A549 (cell line): ENCODE results near the gene TMEM198. TPM values are rescaled to one million over a fixed set of nuclear protein-coding genes. Genes with fewer than 3 reads are reported as not detected.

Source experiments
- ATAC-seq, 2 experiments: fragments of 200-7000 bp in 1 of 2; fragments of >200 bp in 1 of 2; cut with Nextera tagmentation in 1 of 2; cut with Tn5 transposase in 1 of 2; 3 replicates each; pipeline versions ENCODE4 v1.8.0 to v1.9.1; 2018 to 2020; ENCODE audit warnings: mild to moderate bottlenecking in 1 of 2, moderate library complexity in 1 of 2
- CTCF ChIA-PET: fragments of 300-600 bp; sonication (Branson Sonifier 250); formaldehyde crosslinking; extraction: SDS; loops from one replicate; lab custom pipeline; 2021; ENCODE audit warnings: antibody characterized with exemption, inconsistent platforms; lab: Yijun Ruan, JAX
- POLR2A ChIA-PET: fragments of 350-600 bp; formaldehyde crosslinking; extraction: SDS; loops from one replicate; lab custom pipeline; 2021; ENCODE audit warnings: antibody characterized with exemption, inconsistent platforms; lab: Yijun Ruan, JAX
- DNase-seq, 2 experiments: peaks; one replicate each; pipeline versions ENCODE4 v3.0.0 to v3.0.0-alpha.2; 2011 to 2016; ENCODE audit warnings: low read depth in 1 of 2, low spot score in 1 of 2
- FAIRE-seq: peaks from 2 replicates; lab custom pipeline; 2011; peaks lifted over from hg19 to GRCh38; lab: Jason Lieb, UNC
- H3K27ac ChIP-seq, 2 experiments: fragments of >200 bp; sonication (Bioruptor Twin); formaldehyde crosslinking; 3 replicates each; pipeline ENCODE4 v1.5.1; 2016 to 2017
- H3K4me1 ChIP-seq: fragments of >200 bp; sonication (Bioruptor Twin); formaldehyde crosslinking; 3 replicates; pipeline ENCODE4 v1.6.1; 2016
- H3K4me2 ChIP-seq: fragments of >200 bp; sonication (Bioruptor Twin); formaldehyde crosslinking; 3 replicates; pipeline ENCODE4 v1.6.1; 2016
- H3K4me3 ChIP-seq: fragments of >200 bp; sonication (Bioruptor Twin); formaldehyde crosslinking; 3 replicates; pipeline ENCODE4 v1.5.1; 2016
- H3K9me3 ChIP-seq: fragments of >200 bp; sonication (Bioruptor Twin); formaldehyde crosslinking; 3 replicates; pipeline ENCODE4 v1.6.1; 2016
- CBX2 ChIP-seq: fragments of 200-600 bp; sonication (generic); IDR thresholded peaks from 2 replicates; pipeline ENCODE4 v1.6.1; 2016; ENCODE audit warnings: low read depth, mild to moderate bottlenecking, borderline replicate concordance
- FOSL2 ChIP-seq, 2 experiments: fragments of 450-650 bp in 1 of 2; fragments of >200 bp in 1 of 2; sonication (Bioruptor Twin) in 1 of 2; formaldehyde crosslinking; IDR thresholded peaks; 2 replicates each; pipeline versions ENCODE4 v1.5.0 to v1.6.1; 2016 to 2020; ENCODE audit warnings: mild to moderate bottlenecking in 1 of 2, moderate library complexity in 1 of 2
- HEYL ChIP-seq: fragments of 250-450 bp; sonication (Bioruptor Pico); IDR thresholded peaks from 2 replicates; pipeline ENCODE4 v1.8.0; 2021; ENCODE audit warnings: mild to moderate bottlenecking, moderate library complexity
- KDM1A ChIP-seq: fragments of 200-600 bp; sonication (generic); IDR thresholded peaks from 2 replicates; pipeline ENCODE4 v1.6.1; 2016; ENCODE audit warnings: low read depth, mild to moderate bottlenecking
- KDM5A ChIP-seq: fragments of 200-600 bp; sonication (generic); IDR thresholded peaks from 2 replicates; pipeline ENCODE4 v1.6.1; 2016; ENCODE audit warnings: antibody characterized with exemption, mild to moderate bottlenecking
- MAFK ChIP-seq: fragments of 450-650 bp; IDR thresholded peaks from 2 replicates; pipeline ENCODE4 v1.6.1; 2014; ENCODE audit not compliant: partially characterized antibody
- MAZ ChIP-seq: fragments of 150-350 bp; IDR thresholded peaks from 2 replicates; pipeline ENCODE4 v1.6.1; 2014; ENCODE audit warnings: antibody characterized with exemption, low read depth, low read length, borderline replicate concordance
- NPAS2 ChIP-seq: fragments of 250-450 bp; sonication (Bioruptor Pico); IDR thresholded peaks from 2 replicates; pipeline ENCODE4 v1.8.0; 2022; ENCODE audit warnings: mild to moderate bottlenecking, moderate library complexity, borderline replicate concordance
- NR3C1 ChIP-seq: fragments of >200 bp; sonication (Bioruptor Twin); formaldehyde crosslinking; IDR thresholded peaks from 3 replicates; pipeline ENCODE4 v1.6.1; 2017
- PHF8 ChIP-seq: fragments of 200-600 bp; sonication (generic); IDR thresholded peaks from 2 replicates; pipeline ENCODE4 v1.6.1; 2016; ENCODE audit warnings: low read depth, mild to moderate bottlenecking, antibody characterized with exemption, moderate library complexity, borderline replicate concordance
- RARB ChIP-seq: fragments of 250-450 bp; sonication (Bioruptor Pico); IDR thresholded peaks from 2 replicates; pipeline ENCODE4 v1.8.0; 2021; ENCODE audit warnings: mild to moderate bottlenecking, moderate library complexity
- RNF2 ChIP-seq: fragments of 200-600 bp; sonication (generic); IDR thresholded peaks from 2 replicates; pipeline ENCODE4 v1.6.1; 2016; ENCODE audit warnings: low read depth, mild to moderate bottlenecking, antibody characterized with exemption, moderate library complexity, borderline replicate concordance
- ZFP36 ChIP-seq: fragments of 450-650 bp; IDR thresholded peaks from 2 replicates; pipeline ENCODE4 v1.6.1; 2014; ENCODE audit warnings: borderline replicate concordance; ENCODE audit not compliant: partially characterized antibody
- ZNF302 ChIP-seq: fragments of 250-450 bp; sonication (Bioruptor Pico); IDR thresholded peaks from 2 replicates; pipeline ENCODE4 v1.9.0; 2021; ENCODE audit warnings: inconsistent platforms, mild to moderate bottlenecking, moderate library complexity
- ZSCAN20 ChIP-seq: fragments of 250-450 bp; sonication (Bioruptor Pico); IDR thresholded peaks from 2 replicates; pipeline ENCODE4 v1.8.0; 2022; ENCODE audit warnings: mild to moderate bottlenecking, moderate library complexity
- WGBS: methylation state at CpG from one replicate; pipeline ENCODE4 v1.1.6; 2017; ENCODE audit errors: missing lambda C conversion rate; 5-methylcytosine and 5-hydroxymethylcytosine counted together
- polyA plus RNA-seq, 4 experiments: library from polyadenylated mRNA; depleted of rRNA in 3 of 4; stranded (reverse); fragments of >200 nt; fragmentation: RNase III in 1 of 4; extraction: RNeasy Plus Mini Kit Qiagen cat#74134 plus additional on column Dnase treatment in 1 of 4; gene quantifications; 2 replicates in 3 of 4; 3 replicates in 1 of 4; pipeline ENCODE4 v1.2.3, GENCODE V29; 2011 to 2017
- TF ChIP-seq, protein P1 (sequence below): fragments of 450-650 bp; IDR thresholded peaks from 2 replicates; pipeline ENCODE4 v1.6.1; 2014; ENCODE audit warnings: antibody characterized with exemption
- TF ChIP-seq, protein P2 (sequence below): fragments of >200 bp; sonication (Bioruptor Twin); formaldehyde crosslinking; IDR thresholded peaks from 3 replicates; pipeline ENCODE4 v1.5.1; 2016
- TF ChIP-seq, protein P3 (sequence below): IDR thresholded peaks from 2 replicates; pipeline ENCODE4 v1.6.1; 2012

TMEM198 gene
- polyA plus RNA-seq, 2 of the 4 experiments (the other 2 are of a cell fraction) = 0.31 to 0.37 TPM

DNA sequence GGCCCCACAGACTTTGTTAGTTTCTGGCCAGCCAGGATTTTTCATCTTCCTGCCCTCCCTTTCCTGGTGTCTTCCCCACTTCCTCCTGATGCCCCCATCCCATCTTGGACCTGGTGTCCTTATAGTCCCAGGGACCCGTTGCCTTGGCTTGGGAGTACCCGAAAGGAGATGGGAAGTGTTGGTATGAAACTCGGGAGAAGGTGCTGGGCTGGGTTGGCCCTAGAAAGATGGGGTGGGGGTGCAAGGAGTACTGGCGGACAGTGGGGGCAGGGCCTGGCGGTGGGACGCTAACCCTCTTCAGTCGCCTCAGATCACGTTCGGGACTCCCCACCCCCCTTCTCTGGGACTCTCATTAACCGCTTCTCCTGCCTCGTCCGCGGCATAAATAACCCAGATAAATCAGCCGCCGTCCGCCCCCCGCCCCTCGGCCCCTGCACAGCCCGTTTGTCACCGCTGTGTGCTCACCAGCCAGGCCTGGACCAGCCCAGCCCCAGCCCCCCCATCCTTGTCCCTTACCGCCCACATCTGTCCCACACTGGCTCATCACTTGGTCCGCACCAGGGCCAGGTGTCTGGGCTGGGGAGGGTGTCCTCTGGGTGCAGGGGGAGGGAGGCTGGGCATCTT, 33.2 kb upstream of the TMEM198 start:
- Histone ChIP-seq H3K4me2 (peak overlapping the region; percentile 82), H3K4me3 (no peak overlapping the region; the same call in 2 of the 3 replicates), H3K9me3 (no peaks in the 10 kb centered on the region), H3K4me1 (peaks cover 12% of the 10 kb centered on the region), H3K27ac (peak overlapping the region in 1 of 2 experiments; percentile 80; a peak in 3 of 6 replicates)
- ChIA-PET POLR2A (interaction anchor here (0.8 to 2.5 kb wide), 6 partner anchors 10 to 123 kb away, joined by 3 to 24 read pairs (median 4); partner anchors contain the start of genes DNPEP and GMPPA), CTCF (interaction anchor here (0.6 to 89.4 kb wide), 15 partner anchors 4 to 697 kb away, joined by 3 to 3291 read pairs (median 5); partner anchors contain the start of genes ASIC4, CHPF, DNPEP and GMPPA)
- WGBS = 69% methylated on average over 21 of the region's 22 CpGs
- no peak for DNase-seq
- TF ChIP-seq KDM5A (no peak), NPAS2 (CRISPR knock-in tag) (no peak), PHF8 (no peak), MAFK (no peak), RNF2 (no peak), HEYL (no peak), ZNF302 (CRISPR knock-in tag) (no peak), FOSL2 (IDR thresholded peaks at IDR 0.05) (no peak), FOSL2 (CRISPR knock-in tag; IDR thresholded peaks at IDR 0.05) (no peak), CBX2 (no peak), RARB (CRISPR knock-in tag) (no peak), ZSCAN20 (CRISPR knock-in tag) (no peak), ZFP36 (no peak), KDM1A (no peak), NR3C1 (no peak), MAZ (no peak)
- TF ChIP-seq, protein P1, sequence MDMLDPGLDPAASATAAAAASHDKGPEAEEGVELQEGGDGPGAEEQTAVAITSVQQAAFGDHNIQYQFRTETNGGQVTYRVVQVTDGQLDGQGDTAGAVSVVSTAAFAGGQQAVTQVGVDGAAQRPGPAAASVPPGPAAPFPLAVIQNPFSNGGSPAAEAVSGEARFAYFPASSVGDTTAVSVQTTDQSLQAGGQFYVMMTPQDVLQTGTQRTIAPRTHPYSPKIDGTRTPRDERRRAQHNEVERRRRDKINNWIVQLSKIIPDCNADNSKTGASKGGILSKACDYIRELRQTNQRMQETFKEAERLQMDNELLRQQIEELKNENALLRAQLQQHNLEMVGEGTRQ = no peak
- TF ChIP-seq, protein P2, sequence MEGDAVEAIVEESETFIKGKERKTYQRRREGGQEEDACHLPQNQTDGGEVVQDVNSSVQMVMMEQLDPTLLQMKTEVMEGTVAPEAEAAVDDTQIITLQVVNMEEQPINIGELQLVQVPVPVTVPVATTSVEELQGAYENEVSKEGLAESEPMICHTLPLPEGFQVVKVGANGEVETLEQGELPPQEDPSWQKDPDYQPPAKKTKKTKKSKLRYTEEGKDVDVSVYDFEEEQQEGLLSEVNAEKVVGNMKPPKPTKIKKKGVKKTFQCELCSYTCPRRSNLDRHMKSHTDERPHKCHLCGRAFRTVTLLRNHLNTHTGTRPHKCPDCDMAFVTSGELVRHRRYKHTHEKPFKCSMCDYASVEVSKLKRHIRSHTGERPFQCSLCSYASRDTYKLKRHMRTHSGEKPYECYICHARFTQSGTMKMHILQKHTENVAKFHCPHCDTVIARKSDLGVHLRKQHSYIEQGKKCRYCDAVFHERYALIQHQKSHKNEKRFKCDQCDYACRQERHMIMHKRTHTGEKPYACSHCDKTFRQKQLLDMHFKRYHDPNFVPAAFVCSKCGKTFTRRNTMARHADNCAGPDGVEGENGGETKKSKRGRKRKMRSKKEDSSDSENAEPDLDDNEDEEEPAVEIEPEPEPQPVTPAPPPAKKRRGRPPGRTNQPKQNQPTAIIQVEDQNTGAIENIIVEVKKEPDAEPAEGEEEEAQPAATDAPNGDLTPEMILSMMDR = no peak
- TF ChIP-seq, protein P3, sequence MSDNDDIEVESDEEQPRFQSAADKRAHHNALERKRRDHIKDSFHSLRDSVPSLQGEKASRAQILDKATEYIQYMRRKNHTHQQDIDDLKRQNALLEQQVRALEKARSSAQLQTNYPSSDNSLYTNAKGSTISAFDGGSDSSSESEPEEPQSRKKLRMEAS = no peak
- no peak for ATAC-seq
- FAIRE-seq = no peak

DNA sequence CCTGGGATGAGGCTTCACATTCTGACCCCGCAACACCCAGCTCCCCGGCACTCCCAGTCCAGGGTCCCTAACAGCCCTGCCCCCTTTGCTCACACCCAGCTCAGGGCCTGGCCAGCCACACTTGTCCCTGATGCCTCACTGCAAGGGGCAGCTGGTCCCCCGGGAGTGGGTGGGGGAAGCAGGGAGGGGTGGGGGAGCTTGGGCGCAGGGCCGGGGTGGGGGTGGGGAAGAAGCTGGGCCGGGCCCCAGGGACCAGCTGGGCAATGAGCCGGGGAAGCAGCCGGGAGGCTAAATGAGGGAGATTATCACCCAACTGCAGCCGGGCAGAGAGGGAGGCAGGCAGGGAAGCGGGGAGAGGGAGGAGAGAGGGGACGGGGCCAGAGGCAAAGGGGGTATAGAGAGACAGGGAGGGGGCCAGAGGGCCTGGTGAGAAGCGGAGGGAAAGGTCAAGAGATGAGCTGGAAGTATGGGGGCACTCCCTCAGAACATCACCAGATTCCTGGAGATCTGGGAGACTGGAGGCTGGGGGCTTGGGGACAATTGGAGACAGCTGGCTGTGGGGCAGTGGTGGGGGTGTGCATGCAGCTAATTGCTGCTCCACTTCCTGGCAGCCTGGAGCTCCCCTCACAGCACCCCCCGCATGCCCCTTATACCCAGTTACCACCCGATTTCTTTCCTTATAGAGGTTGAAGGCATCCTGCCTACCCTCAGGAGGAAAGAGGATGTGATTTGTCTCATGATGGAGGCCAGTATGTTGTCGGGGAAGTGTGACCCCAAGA, 32.1 kb upstream of the TMEM198 start:
- Histone ChIP-seq H3K27ac (no peak overlapping the region), H3K4me2 (no peak overlapping the region), H3K4me3 (no peak overlapping the region), H3K9me3 (no peaks in the 10 kb centered on the region), H3K4me1 (peaks cover 12% of the 10 kb centered on the region)
- ChIA-PET POLR2A (interaction anchor here (0.7 to 1.8 kb wide), 3 partner anchors 13 to 120 kb away, joined by 3 to 5 read pairs (median 3); partner anchors contain the start of gene GMPPA), CTCF (interaction anchor here (0.8 to 89.4 kb wide), 4 partner anchors 6 to 453 kb away, joined by 4 to 3291 read pairs (median 1648); partner anchors contain the start of genes ASIC4, CHPF, GMPPA and OBSL1)
- no peak for ATAC-seq
- no peak for TF ChIP-seq RNF2
- FAIRE-seq = no peak
- DNase-seq = no peak
- WGBS = 60% methylated on average over 9 of the region's 15 CpGs
